GM18873 (cell line): ENCODE data around the gene LPIN3.

Source experiments
- ATAC-seq: cut with Tn5 transposase; IDR thresholded peaks from one replicate; pipeline ENCODE4 v1.9.1; 2021; ENCODE audit warnings: mild to moderate bottlenecking, moderate library complexity, moderate number of reproducible peaks; ENCODE audit not compliant: unreplicated experiment, low FRiP score

The LPIN3 gene

GRCh38 chr20:41364967-41365765, 24.5 kb downstream of the LPIN3 start:
- no peak for ATAC-seq

GRCh38 chr20:41365777-41366545, 25.3 kb downstream of the LPIN3 start:
- ATAC-seq: no peak

- no peak for ATAC-seq
These were observed 26.1 kb downstream of the LPIN3 start, which contains the start of gene EMILIN3 for GRCh38 chr20:41366546-41367392. TSS of gene EMILIN3 (minus strand) at chr20:41366818. CDS start at chr20:41366634, 184 bp downstream.

- ATAC-seq: no peak
These were observed 26.7 kb downstream of the LPIN3 start for GRCh38 chr20:41367393-41367695.

- no peak for ATAC-seq
These were observed 27.3 kb downstream of the LPIN3 start for GRCh38 chr20:41367956-41368355.

GRCh38 chr20:41369673-41370072, 29.1 kb downstream of the LPIN3 start:
- ATAC-seq: no peak

- ATAC-seq: no peak
These were observed 29.6 kb downstream of the LPIN3 start for GRCh38 chr20:41370176-41370575.

GRCh38 chr20:41371371-41371770, 30.8 kb downstream of the LPIN3 start:
- no peak for ATAC-seq

GRCh38 chr20:41373251-41373783, 32.7 kb downstream of the LPIN3 start:
- no peak for ATAC-seq

GRCh38 chr20:41373931-41374920, 33.6 kb downstream of the LPIN3 start:
- ATAC-seq: no peak

- no peak for ATAC-seq
These were observed 35.2 kb downstream of the LPIN3 start for GRCh38 chr20:41375846-41376245.

GRCh38 chr20:41376349-41376748, 35.7 kb downstream of the LPIN3 start:
- ATAC-seq: no peak

GRCh38 chr20:41377275-41377674, 36.7 kb downstream of the LPIN3 start:
- ATAC-seq: no peak

GRCh38 chr20:41379551-41379950, 38.9 kb downstream of the LPIN3 start:
- ATAC-seq: no peak

- no peak for ATAC-seq
These were observed 40.1 kb downstream of the LPIN3 start for GRCh38 chr20:41380551-41381193.

- no peak for ATAC-seq
These were observed 42.2 kb downstream of the LPIN3 start for GRCh38 chr20:41382791-41383305.

- no peak for ATAC-seq
These were observed 46.1 kb downstream of the LPIN3 start for GRCh38 chr20:41386502-41387427.

GRCh38 chr20:41387444-41387851, 46.8 kb downstream of the LPIN3 start:
- no peak for ATAC-seq
